Measurements from ENCODE around the gene BPTF.

DNA sequence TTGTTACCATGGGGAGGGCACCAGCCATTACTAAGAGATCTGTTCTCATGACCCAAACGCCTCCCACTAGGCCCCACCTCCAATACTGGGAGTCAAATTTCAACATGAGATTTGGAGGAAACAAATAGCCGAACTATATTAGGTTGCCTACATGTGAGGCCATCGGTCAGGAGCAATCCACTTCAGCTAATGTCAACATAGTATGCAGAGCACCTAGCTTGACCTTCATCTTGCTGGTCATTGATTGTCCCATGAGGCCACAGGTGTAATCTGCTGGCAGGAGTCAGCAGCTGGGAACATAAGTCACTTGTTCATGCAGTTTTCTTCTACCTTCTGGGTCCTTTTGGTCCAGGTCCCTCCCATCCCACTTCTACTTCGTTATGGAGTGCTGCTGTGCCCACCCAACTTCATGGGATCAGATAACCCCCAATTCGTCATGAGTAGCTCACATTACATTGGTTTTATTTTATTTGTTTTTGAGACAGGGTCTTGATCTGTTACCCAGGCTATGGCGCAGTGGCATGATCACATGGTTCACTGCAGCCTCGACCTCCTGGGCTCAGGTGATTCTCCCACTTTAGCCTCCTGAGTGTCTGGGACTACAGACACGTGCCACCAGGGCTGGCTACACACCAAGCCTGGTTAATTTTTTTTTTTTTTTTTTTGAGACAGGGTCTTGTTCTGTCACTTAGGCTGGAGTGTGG, 204.4 kb downstream of the BPTF start:
- TF ChIP-seq, protein P1, sequence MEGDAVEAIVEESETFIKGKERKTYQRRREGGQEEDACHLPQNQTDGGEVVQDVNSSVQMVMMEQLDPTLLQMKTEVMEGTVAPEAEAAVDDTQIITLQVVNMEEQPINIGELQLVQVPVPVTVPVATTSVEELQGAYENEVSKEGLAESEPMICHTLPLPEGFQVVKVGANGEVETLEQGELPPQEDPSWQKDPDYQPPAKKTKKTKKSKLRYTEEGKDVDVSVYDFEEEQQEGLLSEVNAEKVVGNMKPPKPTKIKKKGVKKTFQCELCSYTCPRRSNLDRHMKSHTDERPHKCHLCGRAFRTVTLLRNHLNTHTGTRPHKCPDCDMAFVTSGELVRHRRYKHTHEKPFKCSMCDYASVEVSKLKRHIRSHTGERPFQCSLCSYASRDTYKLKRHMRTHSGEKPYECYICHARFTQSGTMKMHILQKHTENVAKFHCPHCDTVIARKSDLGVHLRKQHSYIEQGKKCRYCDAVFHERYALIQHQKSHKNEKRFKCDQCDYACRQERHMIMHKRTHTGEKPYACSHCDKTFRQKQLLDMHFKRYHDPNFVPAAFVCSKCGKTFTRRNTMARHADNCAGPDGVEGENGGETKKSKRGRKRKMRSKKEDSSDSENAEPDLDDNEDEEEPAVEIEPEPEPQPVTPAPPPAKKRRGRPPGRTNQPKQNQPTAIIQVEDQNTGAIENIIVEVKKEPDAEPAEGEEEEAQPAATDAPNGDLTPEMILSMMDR (IDR thresholded peaks at IDR 0.05 in 4 of 5, conservative IDR thresholded peaks at IDR 0.05 in 1 of 5), result no peak
- TF ChIP-seq POLR2A (IDR thresholded peaks at IDR 0.05), result no peak
